ENCODE measurements around the gene GNG12.

DNA sequence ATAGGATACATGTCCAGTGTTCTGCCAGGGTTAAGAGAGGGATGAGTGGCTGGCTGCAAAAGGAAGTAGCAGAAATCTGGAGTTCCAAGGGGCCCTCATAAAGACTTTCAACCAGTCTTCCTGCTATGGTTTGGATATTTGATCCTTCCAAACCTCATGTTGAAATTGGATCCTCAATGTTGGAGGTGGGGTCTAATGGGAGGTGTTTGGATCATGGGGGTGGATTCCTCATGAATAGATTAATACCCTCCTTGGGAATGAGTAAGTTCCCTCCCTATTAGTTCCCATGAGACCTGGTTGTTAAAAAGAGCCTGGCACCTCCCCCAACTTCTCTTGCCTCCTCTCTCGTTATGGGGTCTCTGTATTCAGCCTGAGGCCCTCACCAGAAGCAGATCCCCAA is 10.1 kb upstream of the GNG12 start:
- TF ChIP-seq POLR2A (IDR thresholded peaks at IDR 0.05; ENCODE audit: low read length) (no peak), GATA1 (IDR thresholded peaks at IDR 0.05; ENCODE audit: low read depth, low read length) (no peak)

Measured in erythroblast (primary cell).